GM19240 (cell line): ENCODE measurements around the gene DAB2IP.

ENCODE experiments used
- DNase-seq: peaks from one replicate; pipeline ENCODE4 v3.0.0; 2011; ENCODE audit warnings: low spot score; ENCODE audit not compliant: insufficient read length

DAB2IP gene

GRCh38 chr9:121742923-121743322, 91.5 kb downstream of the DAB2IP start:
- no peak for DNase-seq

GRCh38 chr9:121743441-121744001, 92.1 kb downstream of the DAB2IP start:
- no peak for DNase-seq

GRCh38 chr9:121744002-121744686, 92.7 kb downstream of the DAB2IP start:
- no peak for DNase-seq

- DNase-seq = no peak
These were observed 93.4 kb downstream of the DAB2IP start for GRCh38 chr9:121744687-121745395.

- DNase-seq = no peak
These were observed 93.9 kb downstream of the DAB2IP start for GRCh38 chr9:121745396-121745695.

- DNase-seq = no peak
These were observed 95.0 kb downstream of the DAB2IP start for GRCh38 chr9:121746411-121746810.

- DNase-seq = no peak
These were observed 95.4 kb downstream of the DAB2IP start for GRCh38 chr9:121746866-121747265.

- no peak for DNase-seq
These were observed 96.6 kb downstream of the DAB2IP start for GRCh38 chr9:121748074-121748473.

- DNase-seq = no peak
These were observed 97.4 kb downstream of the DAB2IP start for GRCh38 chr9:121748727-121749423.

GRCh38 chr9:121749614-121750013, 98.2 kb downstream of the DAB2IP start:
- no peak for DNase-seq

- no peak for DNase-seq
These were observed 98.9 kb downstream of the DAB2IP start for GRCh38 chr9:121750259-121750714.

GRCh38 chr9:121750715-121751623, 99.5 kb downstream of the DAB2IP start:
- no peak for DNase-seq

GRCh38 chr9:121751686-121752445, 100.4 kb downstream of the DAB2IP start:
- DNase-seq = no peak

GRCh38 chr9:121752929-121753328, 101.5 kb downstream of the DAB2IP start:
- DNase-seq = no peak

GRCh38 chr9:121753802-121754654, 102.6 kb downstream of the DAB2IP start:
- DNase-seq = no peak

- DNase-seq = no peak
These were observed 103.4 kb downstream of the DAB2IP start for GRCh38 chr9:121754655-121755436.

- DNase-seq = no peak
These were observed 104.1 kb downstream of the DAB2IP start for GRCh38 chr9:121755581-121755980.

GRCh38 chr9:121756474-121757280, 105.2 kb downstream of the DAB2IP start:
- DNase-seq = no peak
